DMS 273 (cell line): ENCODE data around the gene LAMB3.

Experiments used
- DNase-seq: peaks from one replicate; lab custom pipeline; 2025; ENCODE audit not compliant: unreplicated experiment; lab: John Stamatoyannopoulos, UW

Gene LAMB3

DNA sequence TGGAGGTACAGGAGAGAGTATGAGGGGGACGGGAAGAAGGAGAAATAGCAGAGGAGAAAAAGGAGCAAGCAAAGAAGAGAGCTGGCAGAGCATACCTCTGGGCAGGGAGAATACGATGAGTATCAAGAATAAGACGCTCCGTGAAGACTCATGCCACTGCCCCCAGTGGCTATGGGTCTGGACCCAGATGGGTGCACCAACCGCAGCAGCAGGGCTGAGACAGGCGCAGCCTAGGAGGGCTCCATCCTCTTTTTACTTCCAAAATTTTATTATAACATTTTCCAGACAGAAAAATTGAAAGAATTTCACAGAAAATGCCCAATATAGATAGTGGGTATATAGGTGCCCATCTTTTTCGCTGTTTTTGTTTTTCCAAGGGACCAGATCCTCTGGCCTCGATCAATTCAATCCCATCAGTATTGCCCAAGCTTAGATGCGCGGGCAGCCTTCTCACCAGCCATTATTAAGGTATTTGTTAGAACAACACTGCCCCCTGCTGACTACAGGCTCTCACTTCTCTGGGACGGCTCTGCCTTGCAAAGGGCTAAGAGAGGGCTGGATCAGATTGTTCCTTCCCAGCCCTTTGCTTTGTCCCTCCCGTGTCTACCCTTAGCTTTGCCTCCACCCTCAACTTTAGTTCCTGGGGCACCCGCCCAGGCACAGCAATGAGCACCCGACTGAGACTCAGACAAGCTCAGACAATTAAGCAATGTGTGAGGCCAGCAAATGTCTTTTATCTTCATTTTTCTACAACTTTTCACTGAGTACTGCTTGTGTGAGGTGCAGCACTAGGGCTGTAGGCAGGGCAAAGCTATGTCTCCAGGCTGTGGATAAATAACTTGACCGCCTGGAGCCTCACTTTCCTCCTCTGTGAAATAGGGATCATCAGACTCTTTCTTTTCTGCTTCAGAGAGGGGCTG is 86.2 kb downstream of the LAMB3 start:
- DNase-seq, result peak; percentile 95
